Embryonic facial prominence (tissue), 1 donor: Measurements from ENCODE around the gene ZNF516.
"Not testable (repeated sequence)": the region's sequence is repeated elsewhere in the genome, so short reads cannot be mapped to it uniquely, and the experiment has no call there.

Source experiments
- DNase-seq: peaks from one replicate; pipeline ENCODE4 v3.0.0-alpha.2; 2016; ENCODE audit errors: extremely low spot score

The ZNF516 gene

GRCh38 chr18:76490670-76491472 lies 4.2 kb downstream of the ZNF516 start:
- no peak for DNase-seq

DNA sequence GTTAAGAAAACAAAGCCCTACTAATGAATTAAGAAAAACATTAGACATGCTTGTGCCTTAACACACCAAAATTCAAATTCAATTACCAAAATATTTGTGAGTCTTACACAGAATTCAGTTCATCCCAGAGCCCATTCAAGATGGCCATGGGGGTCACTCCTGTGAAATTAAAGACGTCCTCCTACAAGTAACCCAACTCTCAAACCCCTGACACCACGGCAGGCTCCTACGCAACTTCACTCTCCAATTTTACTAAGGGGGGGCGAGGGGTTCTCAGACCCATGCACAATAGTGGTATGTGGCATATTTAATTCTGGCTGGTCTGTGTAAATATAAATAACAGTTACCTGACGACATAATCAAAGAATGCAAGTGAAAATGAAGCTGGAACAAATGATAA lies 5.0 kb downstream of the ZNF516 start:
- no peak for DNase-seq

DNA sequence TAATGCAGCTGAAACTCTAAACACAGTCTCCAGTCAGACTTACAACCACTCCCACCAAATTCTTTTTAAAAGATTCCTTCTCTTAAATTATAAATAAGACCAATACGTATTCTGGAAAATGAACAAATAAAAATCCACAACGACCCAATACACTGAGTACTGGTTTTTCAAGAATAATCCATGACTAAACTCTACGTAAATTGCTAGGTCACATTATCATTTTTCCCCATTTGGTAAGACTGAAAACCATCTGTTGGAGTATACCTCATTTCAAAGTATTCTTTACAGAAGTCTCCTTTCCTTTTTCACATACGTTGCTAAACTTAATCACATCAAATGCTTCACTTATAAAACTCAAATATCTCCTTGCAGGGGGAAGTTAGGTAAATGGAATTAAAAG lies 6.0 kb downstream of the ZNF516 start:
- no peak for DNase-seq

- DNase-seq, result no peak
Measured at GRCh38 chr18:76488190-76488589, 6.9 kb downstream of the ZNF516 start.

GRCh38 chr18:76487782-76488181 lies 7.3 kb downstream of the ZNF516 start:
- DNase-seq, result no peak

- DNase-seq, result no peak
Measured at GRCh38 chr18:76487070-76487469, 8.0 kb downstream of the ZNF516 start.

- DNase-seq, result no peak
Measured at GRCh38 chr18:76486574-76486973, 8.5 kb downstream of the ZNF516 start.

- DNase-seq, result no peak
Measured at GRCh38 chr18:76486038-76486437, 9.0 kb downstream of the ZNF516 start.

GRCh38 chr18:76484749-76485387 lies 10.2 kb downstream of the ZNF516 start:
- DNase-seq, result no peak

GRCh38 chr18:76483780-76484179 lies 11.3 kb downstream of the ZNF516 start:
- DNase-seq, result no peak

DNA sequence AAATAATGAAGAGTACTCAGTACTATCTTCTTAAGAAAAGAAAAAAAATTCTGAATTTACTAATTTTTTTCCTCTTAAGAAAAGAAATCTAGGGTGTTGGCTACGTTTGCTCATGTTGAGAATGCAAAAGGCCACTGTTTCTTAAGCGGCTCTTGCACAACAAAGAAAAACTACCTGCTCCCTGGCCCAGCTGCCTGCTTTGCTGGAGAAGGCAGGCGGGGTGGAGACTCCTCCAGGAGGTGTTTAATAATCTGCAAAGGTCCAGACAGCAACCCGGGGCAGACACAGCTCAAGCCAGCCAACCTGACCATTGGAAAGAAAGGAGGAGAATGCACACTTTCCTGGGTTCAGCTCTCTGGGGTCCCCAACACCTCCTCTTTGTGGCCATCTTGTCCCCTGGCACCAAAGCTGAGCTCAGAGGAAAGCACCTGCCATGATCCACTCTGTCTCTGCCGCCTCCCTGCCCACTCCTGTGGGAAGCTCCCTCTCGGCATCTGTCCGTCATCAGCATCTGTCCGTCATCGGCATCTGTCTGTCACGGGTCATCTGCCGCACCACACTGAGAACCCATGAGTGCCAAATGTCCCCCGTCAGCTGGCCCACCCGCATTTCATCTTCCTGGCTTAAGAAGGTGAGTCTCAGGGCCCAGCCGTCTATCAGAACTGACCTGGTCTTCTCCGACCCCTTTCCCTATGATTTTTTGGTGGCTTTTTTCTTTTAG lies 11.9 kb downstream of the ZNF516 start:
- no peak for DNase-seq

GRCh38 chr18:76482267-76482666 lies 12.8 kb downstream of the ZNF516 start:
- DNase-seq, result no peak

DNA sequence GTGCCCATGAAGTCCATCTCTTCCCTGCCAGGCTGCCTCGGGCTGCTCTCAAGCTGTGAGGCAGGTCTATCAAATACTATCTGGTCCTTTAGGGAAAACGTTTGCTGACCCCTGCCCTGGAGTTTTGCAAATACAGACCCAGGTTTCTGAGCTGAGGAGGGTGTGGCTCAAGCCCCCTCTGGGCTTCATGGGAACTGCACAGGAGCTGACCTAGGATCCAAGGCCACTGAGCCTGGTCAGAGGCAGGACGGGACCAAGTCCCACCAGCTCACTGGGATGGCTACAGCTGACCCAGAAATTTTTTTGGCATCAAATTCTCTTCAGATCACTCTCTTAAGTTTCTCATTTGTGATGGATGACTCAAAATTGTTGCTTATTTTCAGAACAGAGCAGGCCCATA lies 14.1 kb downstream of the ZNF516 start:
- DNase-seq, result no peak

DNA sequence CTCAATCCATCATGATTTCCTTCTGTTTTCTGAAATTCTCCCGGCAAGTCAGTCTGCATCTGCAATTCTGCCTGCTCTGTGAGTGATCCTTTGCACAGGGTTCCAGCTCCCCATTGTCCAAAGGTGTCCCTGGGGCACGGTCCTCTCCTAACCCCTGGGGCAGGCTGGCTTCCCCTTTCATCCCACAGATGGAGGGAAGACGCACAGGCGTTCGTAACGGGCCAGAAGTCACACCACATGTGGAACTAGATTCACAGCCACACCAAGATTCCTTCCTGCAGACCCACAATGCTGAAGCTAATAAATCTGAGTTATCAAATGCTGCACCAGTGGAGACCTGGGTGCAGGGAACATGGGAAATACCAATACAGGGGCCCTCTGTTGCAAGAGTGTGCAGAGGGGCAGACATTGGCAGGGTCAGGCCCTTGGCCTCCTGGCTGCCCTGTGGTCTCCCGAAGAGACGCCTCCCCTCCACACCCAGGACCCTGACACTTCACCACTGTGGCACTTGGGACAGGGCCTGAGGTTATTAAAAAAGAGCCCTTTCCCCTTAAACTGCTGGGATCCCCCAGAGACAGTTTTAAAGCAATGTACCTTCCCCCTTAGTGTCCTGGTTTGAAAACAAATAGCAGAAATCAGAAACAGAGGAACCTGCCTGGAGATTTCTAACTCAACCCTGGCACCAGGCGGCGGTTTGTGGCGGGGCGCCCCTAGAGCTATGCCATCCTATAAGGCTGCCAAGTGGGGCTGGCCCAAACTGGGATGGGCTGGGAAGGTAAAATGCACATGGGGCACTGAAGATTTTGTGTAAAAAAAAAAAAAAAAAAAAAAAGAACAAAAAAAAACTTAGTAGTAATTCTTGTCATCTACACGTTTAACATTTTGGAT lies 15.4 kb downstream of the ZNF516 start:
- no peak for DNase-seq

DNA sequence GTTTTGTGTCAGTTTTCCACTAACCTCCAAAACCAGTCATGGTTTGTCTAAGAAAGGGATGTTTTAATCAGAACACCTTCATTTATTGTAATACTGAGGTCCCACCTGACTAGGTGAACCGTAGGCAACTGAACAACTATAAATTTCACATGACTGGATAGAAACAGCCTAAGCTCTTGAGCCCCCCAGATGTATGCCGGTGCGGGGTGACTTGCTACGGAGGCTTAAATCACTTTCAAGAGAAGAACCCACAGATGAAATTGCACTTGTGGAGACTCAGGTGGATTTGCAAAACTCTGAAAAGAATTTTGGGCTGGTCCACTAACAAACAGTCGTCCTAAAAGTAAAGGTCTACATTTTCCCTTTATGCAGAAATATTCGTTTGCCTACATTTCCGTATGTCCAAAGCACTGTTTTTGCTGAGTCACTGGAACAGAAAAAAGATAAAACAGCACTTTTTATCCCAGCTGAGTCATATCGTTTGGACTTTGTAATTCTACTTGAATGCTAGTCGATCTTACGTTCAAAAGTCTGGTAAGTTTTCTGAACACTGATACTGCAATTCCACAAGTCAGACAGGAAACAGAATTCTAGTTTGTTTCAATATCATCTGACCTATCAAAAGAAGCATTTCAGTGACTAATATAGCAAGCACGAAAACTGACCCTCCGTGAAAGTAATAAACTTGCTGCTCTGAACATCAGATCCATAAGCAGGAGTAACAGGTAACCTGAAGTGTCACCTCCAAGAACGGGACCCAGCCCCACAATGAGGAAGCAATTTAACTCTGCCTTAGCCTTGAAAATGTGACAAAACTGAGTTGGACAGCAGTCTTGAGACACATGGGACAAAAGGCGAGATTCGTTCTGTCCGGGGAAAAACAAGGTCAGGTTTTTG lies 18.1 kb downstream of the ZNF516 start:
- no peak for DNase-seq

- no peak for DNase-seq
Measured at GRCh38 chr18:76475450-76476194, 19.4 kb downstream of the ZNF516 start.

GRCh38 chr18:76474824-76475223 lies 20.2 kb downstream of the ZNF516 start:
- DNase-seq, result no peak

GRCh38 chr18:76473521-76473920 lies 21.5 kb downstream of the ZNF516 start:
- not testable (repeated sequence) for DNase-seq

- no peak for DNase-seq
Measured at GRCh38 chr18:76472829-76473228, 22.2 kb downstream of the ZNF516 start.

DNA sequence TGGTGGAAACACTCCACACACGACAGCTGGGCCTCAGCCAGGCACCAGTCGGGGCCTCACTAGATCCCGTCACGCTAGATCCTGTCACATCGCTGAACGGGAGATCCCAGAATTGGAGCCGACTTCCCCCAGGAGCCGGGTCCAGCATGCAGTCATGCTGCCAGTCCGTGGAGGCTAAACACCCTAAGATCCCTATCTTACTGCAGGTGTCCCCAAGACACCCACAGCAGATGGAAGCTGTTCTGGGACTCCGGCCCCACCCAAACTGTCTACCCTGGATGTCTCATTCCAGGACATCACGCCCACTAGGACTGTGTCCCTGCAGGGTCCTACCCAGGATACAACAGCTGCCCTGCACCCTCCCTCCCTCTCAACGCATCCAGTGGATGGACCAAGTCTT lies 23.4 kb downstream of the ZNF516 start:
- DNase-seq, result no peak
